CD8-positive, alpha-beta memory T cell (primary cell): Measurements from ENCODE around the gene TYW1. TPM values are rescaled to one million over a fixed set of nuclear protein-coding genes. Genes with fewer than 3 reads are reported as not detected.
"Not testable (repeated sequence)": the region's sequence is repeated elsewhere in the genome, so short reads cannot be mapped to it uniquely, and the experiment has no call there.

ENCODE experiments used
- CTCF ChIA-PET: fragments of 350-600 bp; sonication (Branson Sonifier 250); formaldehyde crosslinking; loops from one replicate; lab custom pipeline; 2021; ENCODE audit warnings: antibody characterized with exemption; lab: Charles Lee
- POLR2A ChIA-PET: fragments of 350-600 bp; sonication (Branson Sonifier 250); formaldehyde crosslinking; loops from one replicate; lab custom pipeline; 2021; ENCODE audit warnings: antibody characterized with exemption; lab: Charles Lee
- DNase-seq, 5 donors: peaks; one replicate each; pipeline versions ENCODE4 v3.0.0 to v3.0.0-alpha.2; 2020 to 2022; ENCODE audit warnings: mixed read lengths in 1 of 5
- H3K27ac ChIP-seq: one replicate; pipeline ENCODE4 v1.7.0; 2013; ENCODE audit warnings: low read depth, mild to moderate bottlenecking, low read length, moderate library complexity
- H3K27me3 ChIP-seq: 2 replicates; pipeline ENCODE4 v1.7.0; 2013; ENCODE audit warnings: low read length, mild to moderate bottlenecking; ENCODE audit not compliant: insufficient read depth, poor library complexity, severe bottlenecking
- H3K36me3 ChIP-seq: 2 replicates; pipeline ENCODE4 v1.7.0; 2013; ENCODE audit warnings: mild to moderate bottlenecking, low read length, moderate library complexity; ENCODE audit not compliant: insufficient read depth
- H3K4me1 ChIP-seq: 2 replicates; pipeline ENCODE4 v1.7.0; 2013; ENCODE audit warnings: mild to moderate bottlenecking, low read length, moderate library complexity; ENCODE audit not compliant: insufficient read depth
- H3K4me3 ChIP-seq: 2 replicates; pipeline ENCODE4 v1.7.0; 2013; ENCODE audit warnings: mild to moderate bottlenecking, low read length
- H3K9me3 ChIP-seq: 2 replicates; pipeline ENCODE4 v1.7.0; 2013; ENCODE audit warnings: mild to moderate bottlenecking, low read length
- H3K27ac Mint-ChIP-seq, 8 donors: one replicate each; pipeline ENCODE4 v1.8.0; 2020 to 2021; ENCODE audit warnings: mixed read lengths in 8 of 8, mild to moderate bottlenecking in 6 of 8, inconsistent platforms in 3 of 8, moderate library complexity in 3 of 8
- H3K27me3 Mint-ChIP-seq, 2 donors: one replicate each; pipeline ENCODE4 v1.8.0; 2020 to 2021; ENCODE audit warnings: mixed read lengths in 2 of 2, mild to moderate bottlenecking in 1 of 2, moderate library complexity in 1 of 2
- H3K36me3 Mint-ChIP-seq, 3 donors: one replicate each; pipeline ENCODE4 v1.8.0; 2020 to 2021; ENCODE audit warnings: mixed read lengths in 3 of 3, inconsistent platforms in 1 of 3, mild to moderate bottlenecking in 1 of 3
- H3K4me1 Mint-ChIP-seq, 3 donors: one replicate each; pipeline ENCODE4 v1.8.0; 2020 to 2021; ENCODE audit warnings: mixed read lengths in 3 of 3, inconsistent platforms in 1 of 3, mild to moderate bottlenecking in 1 of 3
- H3K4me3 Mint-ChIP-seq, 7 donors: one replicate each; pipeline ENCODE4 v1.8.0; 2020 to 2021; ENCODE audit warnings: mixed read lengths in 7 of 7, mild to moderate bottlenecking in 6 of 7, moderate library complexity in 4 of 7, inconsistent platforms in 2 of 7
- H3K9me3 Mint-ChIP-seq, 5 donors: one replicate each; pipeline ENCODE4 v1.8.0; 2020 to 2022; ENCODE audit warnings: mixed read lengths in 5 of 5, mild to moderate bottlenecking in 3 of 5, moderate library complexity in 2 of 5, inconsistent platforms in 1 of 5
- polyA plus RNA-seq: library from polyadenylated mRNA; unstranded; fragments of 300-500 nt; fragmentation: Illumina TruSeq; gene quantifications from one replicate; pipeline ENCODE4 v1.2.3, GENCODE V29; 2021
- total RNA-seq, 2 experiments: library from RNA; stranded (reverse); gene quantifications; one replicate each; pipeline ENCODE4 v1.2.3, GENCODE V29; 2021

The TYW1 gene
- total and polyA plus RNA-seq, 3 experiments from 2014 or later, result 20.2 to 26.5 (median 21.5) TPM

DNA sequence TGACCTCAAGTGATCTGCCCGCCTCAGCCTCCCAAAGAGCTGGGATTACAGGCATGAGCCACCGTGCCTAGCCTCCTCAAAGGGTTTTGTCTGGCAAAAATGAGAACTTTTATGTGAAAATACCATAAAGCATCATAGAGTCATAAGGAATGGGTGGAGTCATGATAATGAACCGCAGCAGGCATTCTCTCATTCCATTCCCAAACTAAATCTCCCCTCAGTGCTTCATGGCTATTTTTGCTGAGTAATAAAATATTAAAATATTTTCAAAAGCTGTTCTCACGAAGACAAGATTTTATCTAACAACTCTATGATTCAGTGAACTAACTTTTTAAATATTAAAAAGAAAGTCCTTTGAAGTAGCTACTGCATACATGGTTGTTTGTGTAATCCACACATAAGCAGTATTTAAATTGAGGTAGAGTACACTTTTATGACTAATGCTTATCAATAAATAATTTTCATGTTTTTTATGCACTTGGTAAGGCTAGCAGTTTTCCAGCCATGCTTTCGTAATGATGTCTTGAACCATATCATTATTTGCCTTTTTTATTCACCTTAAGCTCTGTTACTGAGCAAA lies 195.6 kb downstream of the TYW1 start:
- peaks cover 31 to 46% (median 45%) of the 10 kb centered on the region in 3 donors for H3K4me1 Mint-ChIP-seq
- H3K9me3 Mint-ChIP-seq, H3K27ac ChIP-seq, H3K4me3 ChIP-seq, H3K9me3 ChIP-seq, POLR2A ChIA-PET, H3K4me1 ChIP-seq, CTCF ChIA-PET, H3K27me3 Mint-ChIP-seq, H3K27me3 ChIP-seq, H3K36me3 ChIP-seq, DNase-seq: not testable (repeated sequence)
- peak overlapping the region in 6 of 8 donors; percentile 32 to 89 (median 80) for H3K27ac Mint-ChIP-seq
- peaks cover 20 to 21% (median 20%) of the 10 kb centered on the region in 3 donors for H3K36me3 Mint-ChIP-seq
- peak overlapping the region in 5 of 7 donors; percentile 26 to 80 (median 66) for H3K4me3 Mint-ChIP-seq

DNA sequence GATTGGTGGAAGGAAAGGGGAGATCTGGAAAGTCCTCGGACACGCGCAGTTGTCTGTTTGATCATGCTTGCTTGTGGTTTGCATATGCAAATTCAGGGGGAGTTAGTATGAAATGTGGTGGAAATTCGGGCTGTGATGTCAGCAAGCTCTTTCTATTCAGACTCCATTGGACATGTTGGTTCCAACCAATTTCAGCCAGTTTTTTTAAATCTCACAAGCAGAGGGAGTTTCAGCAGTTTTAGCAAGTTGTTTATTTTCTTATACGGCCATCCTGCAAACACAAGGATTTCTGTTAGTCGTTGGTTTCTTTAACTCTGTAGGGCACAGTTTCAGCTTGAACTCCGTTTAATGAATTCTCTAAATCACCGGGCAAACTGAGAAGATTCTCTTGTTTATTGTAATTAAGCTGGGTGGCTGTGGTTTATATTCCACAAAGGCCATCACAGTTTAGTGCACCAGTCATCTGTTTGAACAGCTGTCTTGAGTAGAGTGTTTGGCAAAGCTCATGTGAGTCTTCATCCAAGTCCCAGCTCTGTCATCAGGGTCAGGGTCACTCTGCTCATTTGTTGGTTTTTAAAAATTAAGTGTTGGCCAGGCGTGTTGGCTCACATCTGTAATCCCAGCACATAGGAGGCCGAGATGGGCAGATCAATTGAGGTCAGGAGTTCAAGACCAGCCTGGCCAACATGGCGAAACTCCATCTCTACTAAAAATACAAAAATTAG lies 196.4 kb downstream of the TYW1 start:
- POLR2A ChIA-PET, DNase-seq, H3K27me3 ChIP-seq, H3K9me3 ChIP-seq, H3K9me3 Mint-ChIP-seq, H3K27me3 Mint-ChIP-seq, H3K4me1 ChIP-seq, H3K4me3 ChIP-seq, H3K36me3 ChIP-seq, H3K27ac ChIP-seq, CTCF ChIA-PET: not testable (repeated sequence)
- Mint-ChIP-seq H3K36me3 (peaks cover 20 to 26% (median 21%) of the 10 kb centered on the region in 3 donors), H3K27ac (peak overlapping the region in 5 of 8 donors; percentile 7 to 37 (median 23)), H3K4me3 (peak overlapping the region in 1 of 7 donors; percentile 30), H3K4me1 (peaks cover 31 to 46% (median 45%) of the 10 kb centered on the region in 3 donors)

DNA sequence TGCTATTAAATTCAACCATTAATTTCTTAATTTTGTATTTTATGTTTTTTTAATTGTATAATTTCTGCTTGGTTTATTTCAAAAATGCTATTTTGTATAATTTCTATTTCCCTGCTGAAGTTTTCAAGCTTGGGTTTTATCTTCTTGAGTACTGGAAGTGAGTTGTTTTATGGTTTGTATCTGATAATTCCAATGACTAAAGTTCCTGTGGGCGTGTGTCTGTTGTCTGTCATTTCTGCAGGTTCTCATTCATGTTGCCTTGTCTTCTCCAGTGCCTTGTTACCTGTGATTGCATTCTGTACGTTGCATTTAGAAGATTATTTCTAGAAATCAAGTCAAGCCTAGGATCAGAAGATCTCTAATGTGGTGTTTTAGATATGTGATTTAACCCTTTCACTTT lies 199.5 kb downstream of the TYW1 start:
- H3K36me3 ChIP-seq, H3K27ac Mint-ChIP-seq, H3K4me1 ChIP-seq, H3K4me3 Mint-ChIP-seq, H3K9me3 ChIP-seq, CTCF ChIA-PET, H3K4me3 ChIP-seq, DNase-seq, H3K27me3 Mint-ChIP-seq, H3K9me3 Mint-ChIP-seq, POLR2A ChIA-PET, H3K27ac ChIP-seq, H3K27me3 ChIP-seq: not testable (repeated sequence)
- peaks cover 15 to 25% (median 22%) of the 10 kb centered on the region in 3 donors for H3K4me1 Mint-ChIP-seq
- peaks cover 33 to 45% (median 35%) of the 10 kb centered on the region in 3 donors for H3K36me3 Mint-ChIP-seq

DNA sequence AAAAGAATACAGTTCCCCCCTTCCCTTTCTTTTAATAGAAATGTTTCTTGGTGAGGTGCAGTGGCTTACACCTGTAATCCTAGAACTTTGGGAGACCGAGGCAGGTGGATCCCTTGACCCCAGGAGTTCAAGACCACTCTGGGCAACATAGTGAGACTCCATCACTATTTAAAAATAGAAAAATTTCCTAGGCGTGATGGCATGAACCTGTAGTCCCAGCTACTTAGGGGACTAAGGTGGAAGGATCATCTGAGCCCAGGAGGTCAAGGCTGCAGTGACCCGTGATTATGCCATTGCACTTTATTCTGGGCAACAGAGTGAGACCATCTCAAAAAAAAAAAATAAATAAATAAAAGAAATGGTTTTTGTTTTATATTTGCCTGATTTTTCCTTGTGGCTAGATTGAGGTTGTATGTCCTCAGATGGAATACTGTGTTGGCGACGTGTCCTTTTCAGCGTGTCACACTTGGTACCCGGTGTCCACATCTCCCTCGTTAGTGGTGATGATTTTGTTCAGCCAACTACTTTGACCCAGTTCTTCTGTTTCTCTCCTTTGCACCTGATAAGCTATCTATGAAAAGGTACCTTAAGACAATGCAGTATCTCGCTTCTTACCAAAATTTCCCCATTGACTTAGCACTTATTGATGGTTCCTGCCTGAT lies 202.4 kb downstream of the TYW1 start:
- POLR2A ChIA-PET, H3K9me3 ChIP-seq, H3K36me3 ChIP-seq, H3K27ac Mint-ChIP-seq, H3K27ac ChIP-seq, H3K4me1 ChIP-seq, H3K4me3 Mint-ChIP-seq, CTCF ChIA-PET, H3K27me3 ChIP-seq, DNase-seq, H3K27me3 Mint-ChIP-seq, H3K9me3 Mint-ChIP-seq, H3K4me1 Mint-ChIP-seq, H3K4me3 ChIP-seq: not testable (repeated sequence)
- peaks cover 28 to 61% (median 39%) of the 10 kb centered on the region in 3 donors for H3K36me3 Mint-ChIP-seq

DNA sequence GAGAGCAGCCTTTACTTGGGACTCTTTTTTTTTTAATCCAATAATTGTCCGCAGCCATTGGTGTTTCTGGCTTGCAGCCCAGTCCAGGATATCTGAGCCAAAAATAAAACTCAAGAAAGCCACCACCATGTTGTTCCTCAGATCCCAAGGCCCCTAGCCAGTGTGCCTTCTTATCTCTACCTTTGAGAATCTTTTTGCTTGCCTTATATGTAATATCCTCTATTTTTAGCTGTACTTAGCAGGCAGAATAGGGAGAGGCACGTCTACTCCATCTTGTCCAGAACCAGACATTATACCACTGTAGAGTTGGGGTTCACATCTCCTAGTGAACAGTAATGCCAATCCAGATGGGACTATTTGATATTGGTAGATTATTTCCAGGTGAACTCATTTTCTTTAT lies 209.1 kb downstream of the TYW1 start:
- H3K4me1 Mint-ChIP-seq, H3K4me1 ChIP-seq, POLR2A ChIA-PET, CTCF ChIA-PET, H3K9me3 ChIP-seq, DNase-seq, H3K9me3 Mint-ChIP-seq, H3K27ac Mint-ChIP-seq, H3K4me3 Mint-ChIP-seq, H3K27ac ChIP-seq, H3K27me3 Mint-ChIP-seq, H3K36me3 ChIP-seq, H3K4me3 ChIP-seq, H3K27me3 ChIP-seq: not testable (repeated sequence)
- H3K36me3 Mint-ChIP-seq, result peaks cover 6 to 51% (median 31%) of the 10 kb centered on the region in 3 donors

DNA sequence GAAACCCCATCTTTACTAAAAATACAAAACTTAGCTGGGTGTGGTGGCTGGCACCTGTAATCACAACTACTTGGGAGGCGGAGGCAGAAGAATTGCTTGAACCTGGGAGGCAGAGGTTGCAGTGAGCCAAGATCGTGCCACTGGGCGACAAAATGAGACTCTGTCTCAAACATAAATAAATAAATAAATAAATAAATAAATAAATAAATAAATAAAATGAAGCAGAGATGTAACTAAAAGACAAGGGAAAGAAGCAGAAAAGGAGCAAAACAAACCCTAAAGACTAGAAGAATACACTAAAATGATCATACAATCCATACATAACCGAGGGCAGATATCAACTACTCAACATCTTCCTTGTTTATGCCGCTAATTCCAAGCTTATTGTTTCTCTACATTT lies 209.8 kb downstream of the TYW1 start:
- DNase-seq, result no peak
- Histone ChIP-seq H3K4me3 (no peak overlapping the region), H3K27ac (no peak overlapping the region), H3K36me3 (peaks cover 8% of the 10 kb centered on the region), H3K27me3 (no peaks in the 10 kb centered on the region), H3K4me1 (no peaks in the 10 kb centered on the region), H3K9me3 (no peaks in the 10 kb centered on the region)
- CTCF ChIA-PET, result no interaction called here
- Mint-ChIP-seq H3K4me3 (no peak overlapping the region), H3K9me3 (no peaks in the 10 kb centered on the region), H3K27ac (no peak overlapping the region), H3K36me3 (peaks cover 6 to 50% (median 30%) of the 10 kb centered on the region in 3 donors), H3K4me1 (peaks cover 0 to 11% (median 3%) of the 10 kb centered on the region in 3 donors), H3K27me3 (no peaks in the 10 kb centered on the region)
- POLR2A ChIA-PET, result no interaction called here

DNA sequence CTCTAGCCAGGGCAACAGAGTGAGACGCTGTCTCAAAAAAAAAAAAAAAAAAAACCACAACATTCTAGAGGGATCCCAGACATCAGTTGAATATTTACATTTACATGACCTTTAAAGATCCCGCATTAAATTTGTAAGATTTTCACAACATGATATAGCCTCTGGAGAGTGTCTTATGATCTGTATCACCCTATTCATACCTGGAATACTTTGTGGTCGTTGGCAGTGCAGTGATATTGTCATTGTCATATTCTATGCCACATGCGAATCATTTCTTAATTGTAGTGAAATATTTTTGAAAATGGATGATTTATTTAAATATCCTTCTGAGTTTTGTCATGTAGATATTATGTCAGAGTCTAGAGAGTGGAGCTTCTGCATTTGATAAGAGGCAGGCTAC lies 212.0 kb downstream of the TYW1 start:
- H3K27ac ChIP-seq, H3K36me3 ChIP-seq, H3K4me3 ChIP-seq, H3K4me1 ChIP-seq, H3K9me3 Mint-ChIP-seq, H3K4me1 Mint-ChIP-seq, CTCF ChIA-PET, H3K9me3 ChIP-seq, H3K27me3 ChIP-seq, DNase-seq, H3K27ac Mint-ChIP-seq, H3K27me3 Mint-ChIP-seq, POLR2A ChIA-PET, H3K4me3 Mint-ChIP-seq: not testable (repeated sequence)
- H3K36me3 Mint-ChIP-seq, result peaks cover 6 to 46% (median 25%) of the 10 kb centered on the region in 3 donors

DNA sequence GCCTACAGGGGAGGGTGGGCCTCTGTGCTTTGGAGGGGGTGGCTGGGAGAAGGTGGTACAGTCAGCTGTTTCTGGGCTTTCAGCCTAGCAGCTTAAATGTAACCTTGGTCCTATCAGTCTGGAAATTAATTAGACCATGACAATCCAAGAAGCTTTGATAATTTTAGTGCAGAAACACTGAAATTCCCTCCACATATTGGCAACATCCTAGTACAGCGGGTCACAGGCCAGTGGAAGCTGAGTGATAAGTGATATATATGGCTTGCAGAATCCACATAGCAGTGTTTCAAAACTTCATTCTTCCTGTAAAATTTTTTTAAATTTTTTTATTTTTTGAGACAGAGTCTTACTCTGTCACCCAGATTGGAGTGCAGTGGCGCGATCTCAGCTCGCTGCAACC lies 212.6 kb downstream of the TYW1 start:
- H3K4me1 Mint-ChIP-seq, result peaks cover 4 to 9% (median 7%) of the 10 kb centered on the region in 3 donors
- Histone ChIP-seq H3K9me3 (no peaks in the 10 kb centered on the region), H3K36me3 (peaks cover 8% of the 10 kb centered on the region), H3K4me1 (no peaks in the 10 kb centered on the region), H3K27me3 (no peaks in the 10 kb centered on the region), H3K27ac (no peak overlapping the region), H3K4me3 (no peak overlapping the region)
- CTCF ChIA-PET, result no interaction called here
- POLR2A ChIA-PET, result no interaction called here
- H3K4me3 Mint-ChIP-seq, result no peak overlapping the region
- no peaks in the 10 kb centered on the region for H3K27me3 Mint-ChIP-seq
- H3K9me3 Mint-ChIP-seq, result no peaks in the 10 kb centered on the region
- no peak overlapping the region for H3K27ac Mint-ChIP-seq
- H3K36me3 Mint-ChIP-seq, result peaks cover 8 to 42% (median 25%) of the 10 kb centered on the region in 3 donors
- DNase-seq, result no peak
